GM12875 (cell line): Measurements from ENCODE around the gene UBFD1.

ENCODE experiments used
- H3K4me3 ChIP-seq: one replicate; pipeline ENCODE4 v1.5.1; 2011; ENCODE audit warnings: low read depth, low read length, control low read depth
- CTCF ChIP-seq: IDR thresholded peaks from 2 replicates; pipeline ENCODE4 v1.5.1; 2011; ENCODE audit warnings: low read depth, mild to moderate bottlenecking, control low read depth, inconsistent platforms, low read length, moderate library complexity, borderline replicate concordance; ENCODE audit not compliant: insufficient read depth

The UBFD1 gene

GRCh38 chr16:23512168-23512695, 45.3 kb upstream of the UBFD1 start:
- no peak overlapping the region for H3K4me3 ChIP-seq
- no peak for TF ChIP-seq CTCF

- TF ChIP-seq CTCF: no peak
- no peak overlapping the region for H3K4me3 ChIP-seq
These were observed 43.0 kb upstream of the UBFD1 start for GRCh38 chr16:23514381-23515152.

- H3K4me3 ChIP-seq: no peak overlapping the region
- no peak for TF ChIP-seq CTCF
These were observed 41.6 kb upstream of the UBFD1 start for GRCh38 chr16:23515881-23516280.

- H3K4me3 ChIP-seq: no peak overlapping the region
- no peak for TF ChIP-seq CTCF
These were observed 41.0 kb upstream of the UBFD1 start for GRCh38 chr16:23516366-23517137.

- H3K4me3 ChIP-seq: no peak overlapping the region
- no peak for TF ChIP-seq CTCF
These were observed 39.1 kb upstream of the UBFD1 start for GRCh38 chr16:23518435-23518891.

GRCh38 chr16:23519282-23519681, 38.2 kb upstream of the UBFD1 start:
- H3K4me3 ChIP-seq: no peak overlapping the region
- TF ChIP-seq CTCF: no peak
